Liver (tissue), 9 donors: Measurements from ENCODE around the gene BMX. TPM values are rescaled to one million over a fixed set of nuclear protein-coding genes. Genes with fewer than 3 reads are reported as not detected.

Experiments
- DNase-seq: peaks from one replicate; pipeline ENCODE4 v3.0.0-alpha.2; 2017; ENCODE audit warnings: low spot score
- H3K27ac ChIP-seq, 2 donors: one replicate each; pipeline ENCODE4 v1.7.0; 2013; ENCODE audit warnings: inconsistent platforms in 2 of 2, low read length in 2 of 2, control low read depth in 1 of 2, low read depth in 1 of 2, mild to moderate bottlenecking in 1 of 2
- H3K27me3 ChIP-seq, 4 donors: one replicate each; pipeline versions ENCODE4 v1.6.1 to v1.7.0; 2013; ENCODE audit warnings: low read length in 3 of 4, inconsistent platforms in 1 of 4, mild to moderate bottlenecking in 1 of 4, moderate library complexity in 1 of 4; ENCODE audit not compliant: control insufficient read depth in 4 of 4, insufficient read depth in 4 of 4
- H3K36me3 ChIP-seq, 4 donors: one replicate each; pipeline versions ENCODE4 v1.6.1 to v1.7.0; 2013; ENCODE audit warnings: low read length in 3 of 4, mild to moderate bottlenecking in 3 of 4, low read depth in 1 of 4, moderate library complexity in 1 of 4; ENCODE audit not compliant: control insufficient read depth in 4 of 4, insufficient read depth in 3 of 4
- H3K4me1 ChIP-seq, 4 donors: one replicate each; pipeline versions ENCODE4 v1.6.1 to v1.7.0; 2013; ENCODE audit warnings: low read length in 3 of 4, mild to moderate bottlenecking in 3 of 4, moderate library complexity in 1 of 4; ENCODE audit not compliant: control insufficient read depth in 4 of 4, insufficient read depth in 4 of 4
- H3K4me3 ChIP-seq, 3 donors: one replicate each; pipeline versions ENCODE4 v1.6.1 to v1.7.0; 2013; ENCODE audit warnings: low read length in 3 of 3, control low read depth in 1 of 3, low read depth in 1 of 3, mild to moderate bottlenecking in 1 of 3
- H3K9ac ChIP-seq, 2 donors: one replicate each; pipeline ENCODE4 v1.7.0; 2013; ENCODE audit warnings: low read length in 2 of 2, mild to moderate bottlenecking in 2 of 2, moderate library complexity in 2 of 2, control low read depth in 1 of 2, low read depth in 1 of 2
- H3K9me3 ChIP-seq, 4 donors: one replicate each; pipeline versions ENCODE4 v1.6.1 to v1.7.0; 2013; ENCODE audit warnings: low read length in 3 of 4; ENCODE audit not compliant: control insufficient read depth in 4 of 4
- ATF3 ChIP-seq: IDR thresholded peaks from 2 replicates; pipeline ENCODE4 v1.6.1; 2016; ENCODE audit warnings: antibody characterized with exemption
- CTCF ChIP-seq: fragments of 150-350 bp; IDR thresholded peaks from 2 replicates; pipeline ENCODE4 v1.5.1; 2017; ENCODE audit warnings: improper control_type of control experiment, low read depth, low read length; ENCODE audit not compliant: missing input control
- EGR1 ChIP-seq, 2 donors: IDR thresholded peaks; 2 replicates each; pipeline ENCODE4 v1.6.1; 2016 to 2018; ENCODE audit warnings: antibody characterized with exemption in 2 of 2, low read depth in 2 of 2
- FOXA1 ChIP-seq: IDR thresholded peaks from 2 replicates; pipeline ENCODE4 v1.6.1; 2016; ENCODE audit warnings: antibody characterized with exemption
- FOXA2 ChIP-seq: IDR thresholded peaks from 2 replicates; pipeline ENCODE4 v1.6.1; 2016; ENCODE audit warnings: antibody characterized with exemption
- GABPA ChIP-seq, 2 donors: IDR thresholded peaks in 1 of 2; conservative IDR thresholded peaks in 1 of 2; 2 replicates each; pipeline ENCODE4 v1.6.1; 2016; ENCODE audit warnings: antibody characterized with exemption in 2 of 2, mild to moderate bottlenecking in 1 of 2, moderate library complexity in 1 of 2
- HNF4G ChIP-seq: IDR thresholded peaks from 2 replicates; pipeline ENCODE4 v1.6.1; 2016; ENCODE audit warnings: antibody characterized with exemption
- JUND ChIP-seq, 2 donors: IDR thresholded peaks; 2 replicates each; pipeline ENCODE4 v1.6.1; 2016; ENCODE audit warnings: antibody characterized with exemption in 2 of 2
- MAX ChIP-seq: IDR thresholded peaks from 2 replicates; pipeline ENCODE4 v1.6.1; 2016; ENCODE audit warnings: antibody characterized with exemption
- NR2F2 ChIP-seq: IDR thresholded peaks from 2 replicates; pipeline ENCODE4 v1.6.1; 2016; ENCODE audit warnings: antibody characterized with exemption
- RAD21 ChIP-seq, 2 donors: IDR thresholded peaks; 2 replicates each; pipeline ENCODE4 v1.6.1; 2016; ENCODE audit warnings: antibody characterized with exemption in 2 of 2, mild to moderate bottlenecking in 2 of 2
- REST ChIP-seq: IDR thresholded peaks from 2 replicates; pipeline ENCODE4 v1.6.1; 2016; ENCODE audit warnings: antibody characterized with exemption, mild to moderate bottlenecking
- RXRA ChIP-seq, 2 donors: IDR thresholded peaks; 2 replicates each; pipeline ENCODE4 v1.6.1; 2017 to 2018; ENCODE audit warnings: antibody characterized with exemption in 2 of 2, mild to moderate bottlenecking in 1 of 2
- SP1 ChIP-seq: IDR thresholded peaks from 2 replicates; pipeline ENCODE4 v1.6.1; 2018; ENCODE audit warnings: antibody characterized with exemption, mild to moderate bottlenecking
- YY1 ChIP-seq: IDR thresholded peaks from 2 replicates; pipeline ENCODE4 v1.6.1; 2016; ENCODE audit warnings: antibody characterized with exemption, mild to moderate bottlenecking
- ZBTB33 ChIP-seq: IDR thresholded peaks from 2 replicates; pipeline ENCODE4 v1.6.1; 2016; ENCODE audit warnings: antibody characterized with exemption
- WGBS: extraction: QIAGEN DNeasy Blood & Tissue Kit; methylation state at CpG from one replicate; pipeline ENCODE4 v1.1.7; 2013; 5-methylcytosine and 5-hydroxymethylcytosine counted together
- polyA plus RNA-seq, 2 donors: library from polyadenylated mRNA; stranded (reverse) in 1 of 2; unstranded in 1 of 2; fragments of 200-250 nt in 1 of 2; fragments of >200 nt in 1 of 2; fragmentation: Nextera tagmentation in 1 of 2; extraction: Ambion mirVana in 1 of 2; gene quantifications; one replicate each; pipeline versions ENCODE4 v1.2.1 to v1.2.3, GENCODE V29; 2013 to 2015
- total RNA-seq, 2 donors: library from RNA; depleted of rRNA; stranded (reverse); fragments of >200 nt; gene quantifications; one replicate each; pipeline ENCODE4 v1.2.3, GENCODE V29; 2014
- donor health status: healthy.
- donor health status: healthy.
- donor health status: healthy.
- donor health status: healthy.
- donor health status: healthy.

The BMX gene
- total and polyA plus RNA-seq, 4 donors: 0.23 to 0.67 (median 0.33) TPM

- no peaks in the 10 kb centered on the region for H3K36me3 ChIP-seq
- no peaks in the 10 kb centered on the region for H3K9me3 ChIP-seq
- no peaks in the 10 kb centered on the region for H3K27me3 ChIP-seq
- TF ChIP-seq YY1: no peak
- TF ChIP-seq FOXA2: no peak
- no peak for TF ChIP-seq RXRA (IDR thresholded peaks at IDR 0.05)
- no peak for TF ChIP-seq ATF3
- TF ChIP-seq MAX: no peak
- TF ChIP-seq RAD21 (IDR thresholded peaks at IDR 0.05): no peak
- no peak for TF ChIP-seq JUND (IDR thresholded peaks at IDR 0.05)
- no peak for TF ChIP-seq HNF4G
- no peak overlapping the region for H3K9ac ChIP-seq
- no peaks in the 10 kb centered on the region for H3K4me1 ChIP-seq
- DNase-seq: no peak
- no peak overlapping the region for H3K27ac ChIP-seq
- no peak overlapping the region for H3K4me3 ChIP-seq
Observed at GRCh38 chrX:15523088-15523487, 22.5 kb downstream of the BMX start.

- H3K4me1 ChIP-seq: no peaks in the 10 kb centered on the region
- DNase-seq: no peak
Observed at GRCh38 chrX:15524417-15524816, 23.8 kb downstream of the BMX start.

GRCh38 chrX:15525664-15526416 is 25.2 kb downstream of the BMX start:
- no peak overlapping the region for H3K27ac ChIP-seq
- H3K36me3 ChIP-seq: no peaks in the 10 kb centered on the region
- H3K9me3 ChIP-seq: no peaks in the 10 kb centered on the region
- no peaks in the 10 kb centered on the region for H3K4me1 ChIP-seq
- peaks cover 0 to 4% (median 0%) of the 10 kb centered on the region in 4 donors for H3K27me3 ChIP-seq
- 80% methylated on average over 8 of the region's 8 CpGs for WGBS
- no peak overlapping the region for H3K4me3 ChIP-seq
- no peak for DNase-seq
- H3K9ac ChIP-seq: no peak overlapping the region
- TF ChIP-seq ATF3 (no peak), EGR1 (IDR thresholded peaks at IDR 0.05; ENCODE audit: low read depth in 2 of 2) (no peak), FOXA2 (no peak), ZBTB33 (no peak), SP1 (no peak), HNF4G (no peak), FOXA1 (no peak), CTCF (no peak), GABPA (IDR thresholded peaks at IDR 0.05 in 1 of 2, conservative IDR thresholded peaks at IDR 0.05 in 1 of 2) (no peak), RAD21 (IDR thresholded peaks at IDR 0.05) (no peak)

More at GRCh38 chrX:15524417-15524816, 23.8 kb downstream of the BMX start:
- Histone ChIP-seq H3K27ac (no peak overlapping the region), H3K4me3 (no peak overlapping the region), H3K36me3 (no peaks in the 10 kb centered on the region), H3K9ac (no peak overlapping the region), H3K9me3 (no peaks in the 10 kb centered on the region), H3K27me3 (peaks cover 0 to 4% (median 0%) of the 10 kb centered on the region in 4 donors)
- TF ChIP-seq NR2F2 (peak; percentile 11), REST (no peak)
